K562 (cell line): ENCODE measurements around the gene HOXD9. TPM values are rescaled to one million over a fixed set of nuclear protein-coding genes. Genes with fewer than 3 reads are reported as not detected.
A peak's percentile ranks its signal among the peaks of the same experiment; 100 is the strongest.

ENCODE experiments used
- BACH1 ChIP-seq: fragments of 200-800 bp; sonication (Bioruptor generic); IDR thresholded peaks from 2 replicates; pipeline ENCODE4 v1.6.1; 2016; ENCODE audit warnings: missing genetic modification characterization, missing compliant biosample characterization
- CHD2 ChIP-seq: IDR thresholded peaks from 2 replicates; pipeline ENCODE4 v1.6.1; 2011; ENCODE audit warnings: low read depth, low read length
- CUX1 ChIP-seq: fragments of 200-800 bp; sonication (Bioruptor generic); IDR thresholded peaks from 2 replicates; pipeline ENCODE4 v1.6.1; 2016; ENCODE audit warnings: missing genetic modification characterization, missing compliant biosample characterization
- ELF1 ChIP-seq: fragments of 200-800 bp; sonication (Bioruptor generic); IDR thresholded peaks from 2 replicates; pipeline ENCODE4 v1.6.1; 2016; ENCODE audit warnings: missing genetic modification characterization, missing compliant biosample characterization
- HCFC1 ChIP-seq: IDR thresholded peaks from 2 replicates; pipeline ENCODE4 v1.6.1; 2012; ENCODE audit warnings: low read depth, low read length, improper control_type of control experiment
- MBD2 ChIP-seq: sonication (generic); IDR thresholded peaks from 2 replicates; pipeline ENCODE4 v1.6.1; 2016; ENCODE audit warnings: low read depth, borderline replicate concordance
- MCM3 ChIP-seq: fragments of 450-650 bp; IDR thresholded peaks from 2 replicates; pipeline ENCODE4 v1.6.1; 2016
- NFXL1 ChIP-seq: fragments of 450-650 bp; formaldehyde crosslinking; IDR thresholded peaks from 2 replicates; pipeline ENCODE4 v1.4.0; 2021; ENCODE audit warnings: mild to moderate bottlenecking
- PTRF ChIP-seq: fragments of 450-650 bp; IDR thresholded peaks from 2 replicates; pipeline ENCODE4 v1.6.1; 2016; ENCODE audit warnings: mild to moderate bottlenecking, missing genetic modification characterization, missing compliant biosample characterization
- TEAD1 ChIP-seq, 2 experiments: fragments of 450-650 bp in 1 of 2; sonication (generic) in 1 of 2; formaldehyde crosslinking; IDR thresholded peaks; 2 replicates each; pipeline versions ENCODE4 v1.4.0 to v1.8.0; 2020 to 2022; ENCODE audit warnings: mild to moderate bottlenecking in 2 of 2, missing genetic modification reagents in 1 of 2
- TEAD2 ChIP-seq: fragments of 450-650 bp; IDR thresholded peaks from 2 replicates; pipeline ENCODE4 v1.6.1; 2016; ENCODE audit warnings: missing genetic modification characterization, control low read depth, missing compliant biosample characterization
- TEAD4 ChIP-seq, 2 experiments: sonication (generic) in 1 of 2; formaldehyde crosslinking in 1 of 2; IDR thresholded peaks; 2 replicates each; pipeline versions ENCODE4 v1.6.1 to v1.8.0; 2012 to 2022; ENCODE audit warnings: borderline replicate concordance in 1 of 2, inconsistent platforms in 1 of 2, low read length in 1 of 2, mild to moderate bottlenecking in 1 of 2, missing genetic modification reagents in 1 of 2
- YY1 ChIP-seq, 3 experiments: IDR thresholded peaks; 2 replicates each; pipeline ENCODE4 v1.6.1; 2011; ENCODE audit warnings: low read length in 2 of 3, mild to moderate bottlenecking in 2 of 3, moderate library complexity in 2 of 3, borderline replicate concordance in 1 of 3, control low read depth in 1 of 3, low read depth in 1 of 3; ENCODE audit not compliant: insufficient read depth in 3 of 3, insufficient replicate concordance in 2 of 3, control insufficient read depth in 1 of 3, insufficient read length in 1 of 3; ENCODE audit errors: extremely low read depth in 1 of 3
- ZKSCAN1 ChIP-seq: fragments of 150-350 bp; IDR thresholded peaks from 2 replicates; pipeline ENCODE4 v1.6.1; 2016; ENCODE audit warnings: low read depth, low read length
- ZKSCAN3 ChIP-seq: fragments of 250-450 bp; sonication (Bioruptor Pico); IDR thresholded peaks from 2 replicates; pipeline ENCODE4 v1.4.0; 2020
- ZNF347 ChIP-seq: fragments of 450-650 bp; formaldehyde crosslinking; IDR thresholded peaks from 2 replicates; pipeline ENCODE4 v1.4.0; 2020; ENCODE audit warnings: low read depth, mild to moderate bottlenecking, moderate library complexity
- ZNF584 ChIP-seq: fragments of 200-800 bp; sonication (Bioruptor generic); IDR thresholded peaks from 2 replicates; pipeline ENCODE4 v1.6.1; 2016; ENCODE audit warnings: low read depth, mild to moderate bottlenecking, missing genetic modification characterization, missing compliant biosample characterization
- polyA plus RNA-seq, 8 experiments: library from polyadenylated mRNA; depleted of rRNA in 4 of 8; stranded (reverse) in 5 of 8; unstranded in 3 of 8; fragments of >200 nt; fragmentation: Nextera tagmentation in 2 of 8; fragmentation: Illumina TruSeq in 1 of 8; extraction: Ambion mirVana in 2 of 8; extraction: Trizol in 1 of 8; gene quantifications; 2 replicates each; pipeline versions ENCODE4 v1.2.1 to v1.2.3, GENCODE V29; 2011 to 2014; ENCODE audit warnings: inconsistent platforms in 1 of 8, missing spikeins in 1 of 8
- total RNA-seq, 7 experiments: library from RNA; depleted of rRNA in 6 of 7; stranded (reverse); fragments of >200 nt in 6 of 7; fragmentation: Illumina TruSeq in 2 of 7; extraction: Trizol in 2 of 7; gene quantifications; 2 replicates each; pipeline versions ENCODE4 v1.2.1 to v1.2.3, GENCODE V29; 2011 to 2021; ENCODE audit warnings: low replicate concordance in 1 of 7
- TF ChIP-seq, protein P1 (sequence below), 2 experiments: fragments of 450-650 bp in 1 of 2; sonication (generic) in 1 of 2; formaldehyde crosslinking in 1 of 2; IDR thresholded peaks in 1 of 2; conservative IDR thresholded peaks in 1 of 2; 2 replicates each; pipeline versions ENCODE4 v1.6.1 to v1.8.1; 2016 to 2023; ENCODE audit warnings: mild to moderate bottlenecking in 2 of 2, moderate library complexity in 2 of 2, inconsistent platforms in 1 of 2, missing genetic modification reagents in 1 of 2

The HOXD9 gene
- total and polyA plus RNA-seq, 9 of the 15 experiments (the other 6 are each of a cell fraction or from before 2014, with no cell fraction given), result not detected

DNA sequence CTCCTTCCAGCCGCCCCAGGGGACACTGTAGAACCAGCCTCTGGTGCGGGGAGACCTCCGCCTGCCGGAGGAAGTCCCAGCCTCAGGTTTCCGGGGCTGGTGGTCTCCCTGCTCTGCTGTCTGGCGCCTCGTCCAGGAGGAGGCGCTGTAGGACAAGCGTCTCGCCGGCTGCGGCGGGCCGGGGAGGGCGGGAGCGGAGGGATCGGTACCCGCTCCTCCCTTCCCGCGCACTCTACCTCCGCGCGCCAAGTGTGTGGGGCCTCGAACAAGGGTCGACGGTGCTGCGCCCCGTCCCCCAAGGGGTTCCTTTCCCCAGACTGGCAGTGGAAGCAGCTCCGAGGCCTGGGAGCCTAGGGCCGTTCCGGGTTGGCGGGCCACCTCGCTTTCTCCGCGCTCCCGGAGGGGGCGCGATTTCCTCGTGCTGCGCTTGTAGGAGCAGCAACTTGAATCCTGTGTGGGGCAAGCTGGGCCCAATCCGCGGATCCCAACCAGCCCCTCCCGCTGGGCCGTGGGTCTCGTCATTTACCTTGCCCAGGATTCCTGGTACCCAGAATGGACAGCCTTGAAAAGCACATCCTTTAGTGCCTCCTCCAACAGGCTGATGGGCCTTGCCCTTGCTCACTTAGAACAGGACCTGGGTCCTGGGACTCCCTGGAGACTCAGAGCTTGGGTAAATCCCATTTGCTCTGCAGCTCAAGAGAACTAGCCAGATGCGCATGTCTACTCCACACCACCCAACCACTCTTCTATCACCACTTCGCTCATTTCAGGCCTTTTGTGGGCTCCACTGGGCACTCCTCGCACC is 18.2 kb downstream of the HOXD9 start (continued):
- TF ChIP-seq CUX1 (no peak), ZKSCAN1 (no peak), ZKSCAN3 (CRISPR knock-in tag) (no peak), PTRF (no peak), MCM3 (no peak), ZNF584 (CRISPR knock-in tag) (no peak), YY1 (IDR thresholded peaks at IDR 0.05; ENCODE audit: borderline replicate concordance in 1 of 3, control insufficient read depth in 1 of 3, extremely low read depth in 1 of 3, insufficient read depth in 3 of 3, insufficient read length in 1 of 3, insufficient replicate concordance in 2 of 3, low read depth in 1 of 3, low read length in 2 of 3) (peak in 1 of 3 experiments; percentile 26), TEAD2 (no peak), TEAD1 (CRISPR knock-in tag; IDR thresholded peaks at IDR 0.05) (peak in 1 of 2 experiments; percentile 70; a peak in 2 of 4 replicates), BACH1 (tag) (no peak), TEAD4 (IDR thresholded peaks at IDR 0.05; ENCODE audit: low read length) (no peak), TEAD4 (CRISPR knock-in tag; IDR thresholded peaks at IDR 0.05; ENCODE audit: borderline replicate concordance) (no peak), NFXL1 (no peak), ELF1 (peak; percentile 78), MBD2 (no peak), CHD2 (0 out of 2 replicates have a peak, but pooled peaks have one; percentile 33), ZNF347 (CRISPR knock-in tag) (no peak), HCFC1 (peak; percentile 13; the same call in 1 of the 2 replicates)
- TF ChIP-seq, protein P1, sequence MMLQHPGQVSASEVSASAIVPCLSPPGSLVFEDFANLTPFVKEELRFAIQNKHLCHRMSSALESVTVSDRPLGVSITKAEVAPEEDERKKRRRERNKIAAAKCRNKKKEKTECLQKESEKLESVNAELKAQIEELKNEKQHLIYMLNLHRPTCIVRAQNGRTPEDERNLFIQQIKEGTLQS (IDR thresholded peaks at IDR 0.05), result no peak
- TF ChIP-seq, protein P1 (CRISPR knock-in tag; conservative IDR thresholded peaks at IDR 0.05), result no peak
